Stimulated activated CD8-positive, alpha-beta memory T cell treated with anti-CD3 and anti-CD28 coated beads, Interleukin-4, amount 100 ng/mL, for 1 hour (primary cell): ENCODE data around the gene XCR1.
"Not testable (repeated sequence)": the region's sequence is repeated elsewhere in the genome, so short reads cannot be mapped to it uniquely, and the experiment has no call there.

Source experiments
- DNase-seq, 2 donors: peaks; one replicate each; pipeline ENCODE4 v3.0.0-alpha.2; 2020; ENCODE audit warnings: low read depth in 2 of 2, low spot score in 1 of 2

Gene XCR1

DNA sequence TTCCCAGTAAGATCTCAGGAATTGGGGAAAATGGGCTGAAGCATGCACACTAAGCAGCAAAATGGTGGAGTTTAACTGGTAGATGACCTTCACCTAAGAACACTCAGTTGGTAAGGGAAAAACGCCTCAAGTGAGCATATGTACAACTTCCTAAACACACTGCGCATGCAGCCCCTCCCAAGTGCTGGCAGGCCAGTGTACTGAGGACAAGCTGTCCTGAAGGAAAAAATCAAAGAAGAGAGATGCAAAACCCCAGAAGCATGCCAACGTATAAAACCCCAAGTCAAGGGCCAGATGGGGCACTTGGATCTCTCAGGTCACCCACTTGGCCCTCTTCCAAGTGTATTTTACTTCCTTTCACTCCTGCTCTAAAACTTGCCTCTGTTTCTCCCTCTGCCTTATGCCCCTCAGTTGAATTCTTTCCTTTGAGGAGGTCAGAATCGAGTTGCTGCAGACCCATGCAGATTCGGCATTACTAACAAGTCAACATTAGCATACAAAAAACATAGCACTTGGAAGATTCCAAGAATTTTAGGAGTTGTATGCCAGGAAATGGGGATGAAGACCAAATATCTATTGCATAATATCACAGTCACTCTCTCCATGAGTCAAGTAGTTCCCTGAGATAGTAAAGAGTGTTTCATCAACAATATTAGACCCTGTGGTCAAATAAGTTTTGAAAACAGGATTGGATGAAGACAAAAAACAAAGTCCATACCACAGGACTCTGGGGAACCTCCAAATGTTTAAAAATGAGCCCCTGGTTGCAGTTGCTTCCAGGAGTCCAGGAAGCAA lies 20.8 kb downstream of the XCR1 start:
- no peak for DNase-seq

DNA sequence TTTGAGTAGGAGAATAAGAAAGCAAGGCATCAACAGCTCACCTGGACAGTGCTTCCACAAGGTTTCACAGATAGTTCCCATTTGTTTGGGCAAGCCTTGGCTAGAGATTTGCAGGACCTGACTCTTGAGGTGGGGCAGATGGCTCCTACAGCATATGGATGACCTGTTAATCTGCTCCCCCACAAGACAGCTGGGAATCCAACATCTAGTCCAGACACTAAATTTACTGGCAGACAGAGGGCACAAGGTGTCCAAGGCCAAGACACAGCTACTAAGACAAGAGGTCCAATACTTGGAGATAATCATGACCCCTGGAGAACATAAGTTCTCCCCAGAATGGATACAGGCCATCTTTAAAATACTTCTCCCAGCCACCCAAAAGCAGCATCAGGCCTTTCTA lies 23.6 kb downstream of the XCR1 start:
- DNase-seq, result not testable (repeated sequence)

DNA sequence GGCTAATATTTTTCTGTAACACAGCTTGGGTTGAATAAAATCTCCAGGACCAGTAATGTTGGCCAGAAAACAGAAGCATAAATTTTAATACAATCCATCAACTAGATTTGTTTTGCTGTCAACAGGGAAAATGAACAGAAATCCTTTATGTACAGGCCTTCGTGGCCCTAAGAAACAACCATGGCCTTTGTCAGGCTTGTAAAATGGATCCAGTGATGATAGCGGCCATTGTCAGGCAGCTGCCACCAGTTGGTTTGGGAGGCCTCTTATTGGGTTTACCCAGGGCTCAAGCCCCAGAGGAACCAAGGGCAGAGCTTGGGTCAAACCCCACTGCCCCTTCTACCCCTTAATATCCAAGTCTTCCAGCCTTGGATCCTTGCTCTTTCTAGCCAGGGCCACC lies 26.1 kb downstream of the XCR1 start:
- DNase-seq, result no peak

DNA sequence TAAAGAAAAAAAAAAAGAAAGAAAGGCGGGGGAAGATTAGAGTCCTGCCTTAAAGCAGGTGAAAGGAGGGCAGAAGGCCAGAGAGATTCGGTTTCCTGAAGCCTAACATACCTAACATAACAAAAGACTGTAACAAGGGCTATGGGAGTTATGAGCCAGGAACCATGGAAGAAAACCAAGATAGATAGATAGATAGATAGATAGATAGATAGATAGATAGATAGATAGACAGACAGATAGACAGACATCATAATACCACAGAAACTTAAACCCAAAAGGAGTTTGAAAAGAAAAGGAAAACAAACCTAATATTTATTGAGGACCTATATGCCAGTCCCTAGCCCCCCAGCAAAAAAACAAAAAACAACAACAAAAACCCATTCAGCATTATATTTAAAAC lies 29.3 kb downstream of the XCR1 start:
- DNase-seq, result no peak

DNA sequence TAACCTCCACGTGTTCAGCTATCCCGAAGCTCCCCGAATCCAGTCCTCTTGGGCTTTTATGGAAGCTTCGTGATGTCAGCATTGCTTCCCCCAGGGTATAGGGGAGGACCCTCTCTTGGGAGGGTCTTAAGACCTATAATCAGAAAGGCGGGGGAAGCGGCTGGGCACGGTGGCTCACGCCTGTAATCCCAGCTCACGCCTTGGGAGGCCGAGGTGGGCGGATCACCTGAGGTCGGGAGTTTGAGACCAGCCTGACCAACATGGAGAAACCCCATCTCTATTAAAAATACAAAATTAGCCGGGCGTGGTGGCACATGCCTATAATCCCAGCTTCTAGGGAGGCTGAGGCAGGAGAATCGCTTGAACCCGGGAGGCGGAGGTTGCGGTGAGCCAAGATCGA lies 29.8 kb downstream of the XCR1 start:
- not testable (repeated sequence) for DNase-seq

DNA sequence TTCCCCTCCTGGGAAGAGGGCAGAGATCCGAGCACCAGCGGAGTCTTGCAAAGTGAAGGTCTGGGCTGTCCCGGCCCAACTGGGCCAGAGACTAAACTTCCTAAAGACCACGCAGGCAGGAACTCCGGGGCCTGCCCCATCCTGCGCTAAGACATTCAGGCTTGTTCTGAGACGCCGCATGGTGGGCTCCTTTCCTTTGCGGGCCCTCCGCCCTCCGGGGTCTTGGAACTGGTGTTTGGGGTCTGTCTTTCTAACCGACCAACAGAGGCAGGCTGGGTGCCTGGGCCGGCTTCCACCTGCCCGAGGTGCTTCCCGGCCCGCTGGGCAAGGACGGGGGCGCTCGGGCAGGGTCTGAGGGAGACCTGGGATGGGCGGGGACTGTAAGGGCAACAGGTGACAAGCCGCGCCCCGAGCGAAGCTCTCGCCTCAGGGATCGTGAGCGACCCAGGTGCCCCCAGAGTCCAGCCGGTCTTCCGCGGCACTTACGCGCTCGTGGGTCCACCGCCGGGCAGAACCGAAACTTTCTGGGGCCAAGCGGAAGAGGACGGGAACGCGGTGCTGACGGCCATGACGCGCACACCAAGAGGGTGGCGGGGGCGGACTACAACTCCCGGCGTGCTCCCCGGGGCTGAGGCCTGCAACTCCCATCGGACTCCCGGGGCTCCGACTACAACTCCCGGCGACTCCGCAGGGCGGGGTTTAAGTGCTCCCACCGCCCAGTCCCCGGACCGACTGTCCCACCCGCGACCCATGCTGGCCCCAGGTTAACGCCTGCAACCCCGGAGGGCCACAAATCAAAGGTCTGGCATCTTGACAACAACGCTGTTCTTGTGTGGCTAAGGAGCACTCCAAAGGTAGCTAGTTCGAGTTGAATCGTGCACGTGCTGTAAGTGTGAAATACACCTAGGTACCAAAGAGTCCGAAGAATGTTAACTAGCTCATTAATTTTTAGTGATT lies 31.8 kb downstream of the XCR1 start, which contains the start of gene FYCO1:
Gene FYCO1 (minus strand): TSS at position 589 of the 957 bp plus-strand sequence. CDS start 10,914 bp downstream, outside the sequence.
- DNase-seq, result peak; percentile 53 to 75

DNA sequence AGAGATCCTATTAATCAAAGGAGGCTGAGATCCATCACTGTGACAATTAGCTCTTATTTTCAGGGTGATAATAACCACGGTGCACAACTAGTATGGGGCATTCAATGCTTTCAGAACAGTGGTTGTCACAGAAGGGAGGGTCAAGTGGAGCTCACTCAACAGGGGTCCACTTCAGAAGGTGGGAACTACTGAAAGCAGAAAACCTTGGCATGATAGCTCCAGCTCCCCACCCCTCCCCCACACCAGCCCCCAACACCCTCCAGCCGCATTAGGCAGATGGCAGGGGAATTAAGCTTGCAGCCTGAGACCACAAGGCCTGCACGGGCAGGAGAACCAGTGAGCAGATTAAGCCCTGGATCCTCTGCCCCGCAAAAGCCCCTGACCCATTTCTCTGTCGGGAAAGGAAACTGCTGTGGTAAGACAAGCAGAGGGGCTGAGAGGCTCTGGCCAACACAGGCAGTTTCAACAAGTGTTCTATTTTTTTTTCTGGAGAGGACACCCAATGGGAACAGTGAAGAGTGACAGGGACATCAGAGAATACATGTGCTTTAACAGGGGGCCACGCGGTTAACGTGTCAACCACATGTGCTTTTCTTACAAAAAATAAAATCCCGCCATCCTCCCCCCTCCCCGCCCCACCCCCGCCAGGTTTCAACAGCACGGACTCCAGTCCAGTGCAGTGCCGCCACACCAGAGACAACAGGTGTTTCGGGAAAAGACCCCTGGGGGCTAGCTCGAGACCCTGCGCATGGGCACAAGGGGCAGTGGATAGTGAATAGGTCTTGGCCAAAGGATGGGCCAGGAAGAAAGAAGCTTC lies 32.7 kb downstream of the XCR1 start:
- DNase-seq, result peak in 1 of 2 donors; percentile 20

DNA sequence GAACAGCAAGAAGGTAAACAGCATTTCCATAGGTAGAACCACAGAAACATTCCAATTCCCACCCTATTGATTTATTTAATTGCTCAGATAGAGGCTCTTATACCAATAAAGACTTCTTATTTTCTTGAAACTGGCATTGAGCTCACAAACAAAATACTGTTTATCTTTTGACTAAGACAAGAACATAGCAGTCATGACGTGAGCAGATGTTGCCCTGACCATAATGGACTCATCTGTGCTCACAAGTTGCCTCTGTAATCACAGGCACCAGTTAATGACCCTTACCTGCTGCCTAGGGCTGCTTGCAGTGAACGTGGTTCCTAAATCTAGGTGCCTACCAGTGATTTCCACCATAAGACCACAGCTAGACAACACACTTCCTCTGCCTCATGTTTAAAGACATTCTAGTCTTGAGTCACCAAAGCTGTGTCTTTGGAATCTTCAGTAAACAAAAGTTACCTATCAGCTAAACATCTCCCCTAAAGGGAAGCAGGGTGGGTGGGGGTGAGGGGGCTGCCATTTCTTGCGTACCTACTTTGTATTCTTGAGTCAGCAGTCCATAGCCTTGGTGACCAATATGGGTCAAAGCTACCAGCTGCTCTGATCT lies 33.8 kb downstream of the XCR1 start:
- no peak for DNase-seq

DNA sequence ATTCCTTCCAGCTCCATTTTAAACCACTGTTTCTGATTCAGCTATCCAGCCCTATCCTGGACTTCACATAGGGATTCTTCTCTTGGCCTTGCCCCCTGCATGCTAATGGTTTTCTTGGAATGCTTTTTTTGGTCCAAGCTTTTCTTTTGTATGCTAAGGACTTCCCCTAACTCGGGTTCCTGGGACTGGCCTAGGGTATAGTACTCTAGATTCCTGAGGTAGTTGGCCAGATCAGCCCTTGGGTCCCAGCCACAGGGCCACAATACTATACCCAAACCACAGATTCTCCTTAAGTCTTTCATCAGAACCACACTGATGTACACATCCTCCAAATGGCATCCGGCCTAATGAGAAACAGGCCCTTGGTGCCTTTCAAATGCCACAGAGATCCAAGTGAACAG lies 34.5 kb downstream of the XCR1 start:
- DNase-seq, result no peak

DNA sequence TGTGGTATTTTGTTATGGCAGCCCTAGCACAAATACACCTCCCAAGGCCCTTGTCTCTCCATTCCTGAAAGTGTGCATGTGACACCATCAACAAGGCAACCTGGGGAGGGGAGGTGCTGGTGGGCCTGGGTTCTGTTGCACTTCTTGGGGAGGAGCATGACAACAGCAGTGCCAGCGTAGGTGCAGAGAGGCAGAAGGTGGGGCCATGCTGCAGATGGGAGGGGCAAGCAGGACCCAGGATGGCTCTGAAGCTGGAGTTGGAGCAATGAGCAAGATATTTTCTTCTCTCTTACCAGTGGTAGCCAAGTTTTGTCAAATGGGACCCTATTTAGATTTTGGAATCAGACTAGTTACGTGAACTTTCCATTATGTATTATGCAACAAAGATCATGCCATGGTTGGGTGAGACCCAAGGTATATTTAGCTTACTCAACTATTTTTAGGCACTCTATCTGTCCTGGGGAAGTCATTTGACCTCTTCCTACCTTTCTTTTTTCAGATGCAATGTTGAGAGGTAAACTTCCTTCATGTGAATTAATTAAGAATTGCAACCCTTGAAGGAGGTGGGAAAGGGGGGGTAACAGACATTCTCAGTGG lies 35.1 kb downstream of the XCR1 start:
- DNase-seq, result no peak

DNA sequence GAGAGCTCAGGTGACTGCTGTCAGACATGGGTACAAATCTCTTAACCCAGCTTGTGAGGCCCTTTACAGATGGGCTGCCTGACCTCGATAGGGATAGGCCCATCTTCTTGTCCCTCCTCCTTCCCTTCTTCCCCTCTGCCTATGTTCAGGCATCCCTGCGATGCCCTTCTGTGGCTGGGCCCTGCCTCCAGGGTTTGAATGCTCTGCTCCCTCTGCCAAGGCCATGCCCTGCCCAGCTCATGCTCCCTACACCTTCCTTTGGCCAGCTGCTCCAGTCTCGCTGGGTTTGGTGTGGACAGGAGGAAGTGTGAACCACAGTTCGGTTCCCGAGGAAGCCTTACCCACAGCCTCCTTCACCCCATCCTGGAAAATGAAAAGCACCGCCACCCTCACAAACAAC lies 35.9 kb downstream of the XCR1 start:
- no peak for DNase-seq

DNA sequence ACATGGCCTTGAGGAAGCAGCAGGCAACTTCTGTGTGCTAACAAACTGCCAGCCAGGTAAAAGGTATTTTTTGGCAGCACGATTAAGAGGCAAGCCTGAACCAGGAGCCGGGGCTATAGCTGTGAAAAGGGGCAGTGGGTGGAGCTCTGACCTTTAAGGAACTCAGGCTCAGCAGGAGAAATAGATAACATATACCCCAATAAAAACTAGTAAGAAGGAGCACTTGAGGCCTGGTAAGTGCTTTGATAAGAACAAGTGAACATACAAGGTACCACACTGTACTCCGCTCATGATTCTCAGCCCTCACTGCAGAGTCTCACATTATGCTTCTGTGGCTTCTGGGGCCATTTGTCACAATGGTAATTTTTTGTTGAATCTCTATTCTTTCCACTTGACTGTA lies 37.1 kb downstream of the XCR1 start:
- no peak for DNase-seq

DNA sequence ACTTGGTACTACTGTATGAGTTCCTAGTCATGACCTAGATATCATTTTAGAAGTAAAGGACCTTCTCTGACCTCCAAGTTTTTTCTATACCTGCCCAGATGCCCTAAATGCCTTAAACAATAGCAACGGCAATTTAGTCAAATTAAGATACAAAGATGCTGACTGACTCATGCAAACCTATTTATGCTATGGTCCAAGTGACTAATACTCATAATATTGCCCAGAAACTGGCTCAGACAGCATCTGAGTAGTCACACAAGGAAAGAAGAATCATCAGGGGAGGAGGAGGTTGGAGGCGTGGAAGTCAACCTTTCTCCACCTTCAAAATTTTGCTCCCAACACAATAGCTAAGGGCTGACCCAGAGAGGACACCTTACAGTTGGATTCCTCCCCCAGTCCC lies 38.5 kb downstream of the XCR1 start:
- DNase-seq, result no peak

DNA sequence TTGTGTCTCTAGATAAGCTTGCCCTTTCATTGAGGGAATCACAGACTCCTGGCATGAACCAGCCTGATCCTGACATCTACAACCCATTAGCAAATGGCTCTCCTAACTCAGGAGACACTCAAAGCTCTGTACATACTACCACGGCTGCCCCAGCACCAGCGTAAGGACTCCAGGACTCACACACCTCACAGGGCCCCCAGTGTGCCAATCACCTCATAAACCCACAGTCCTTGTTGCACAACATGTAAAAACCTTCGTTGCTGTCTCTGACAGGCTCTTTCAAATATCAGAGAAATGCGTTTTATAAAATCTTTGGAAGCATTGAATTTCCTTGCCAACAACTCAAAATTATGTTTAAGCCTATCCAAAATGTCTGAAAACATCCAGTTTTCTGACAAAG lies 38.9 kb downstream of the XCR1 start:
- no peak for DNase-seq

DNA sequence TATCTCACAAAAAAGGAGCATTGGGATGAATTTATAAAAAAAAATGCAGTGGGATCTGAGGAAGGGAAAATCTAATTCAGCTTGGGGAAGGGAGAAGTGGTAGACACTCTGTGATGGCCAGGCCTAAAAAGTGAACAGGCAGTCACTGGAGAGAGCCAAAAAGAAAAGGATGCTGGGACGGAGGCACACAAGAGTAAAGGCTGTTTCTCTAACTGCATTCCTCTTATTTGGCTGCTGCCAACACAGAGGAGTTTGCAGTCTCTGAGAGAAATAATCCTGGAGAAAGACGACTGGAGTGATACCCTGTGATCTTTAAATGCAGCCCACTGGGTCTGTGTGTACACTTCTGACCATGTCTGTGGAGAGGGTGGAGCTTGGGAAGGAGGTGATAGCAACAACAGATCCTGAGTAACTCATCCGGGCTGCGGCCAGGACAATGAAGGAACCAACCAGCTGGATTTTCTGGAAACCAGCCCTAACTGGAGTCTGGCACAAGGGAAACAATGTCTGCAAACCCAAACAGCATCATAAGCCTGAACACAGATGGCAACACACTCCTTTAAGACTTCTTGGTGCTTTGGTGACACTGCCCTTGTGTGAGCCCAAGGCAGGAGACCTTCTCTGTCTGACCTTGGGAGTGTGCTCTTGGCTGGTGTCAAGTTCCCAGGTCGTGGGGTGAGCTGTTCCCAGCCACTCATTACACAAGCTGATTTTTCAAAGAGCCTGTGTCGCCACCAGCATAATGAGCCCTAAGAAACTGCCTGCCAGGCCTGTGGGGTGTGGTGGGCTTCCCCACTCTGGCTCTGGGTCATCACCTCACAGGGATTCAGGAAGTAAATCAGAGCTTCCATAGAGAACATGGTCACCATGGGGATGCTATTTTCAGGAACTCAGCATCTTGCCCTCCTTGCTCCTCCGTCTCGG lies 39.7 kb downstream of the XCR1 start:
- DNase-seq, result no peak

DNA sequence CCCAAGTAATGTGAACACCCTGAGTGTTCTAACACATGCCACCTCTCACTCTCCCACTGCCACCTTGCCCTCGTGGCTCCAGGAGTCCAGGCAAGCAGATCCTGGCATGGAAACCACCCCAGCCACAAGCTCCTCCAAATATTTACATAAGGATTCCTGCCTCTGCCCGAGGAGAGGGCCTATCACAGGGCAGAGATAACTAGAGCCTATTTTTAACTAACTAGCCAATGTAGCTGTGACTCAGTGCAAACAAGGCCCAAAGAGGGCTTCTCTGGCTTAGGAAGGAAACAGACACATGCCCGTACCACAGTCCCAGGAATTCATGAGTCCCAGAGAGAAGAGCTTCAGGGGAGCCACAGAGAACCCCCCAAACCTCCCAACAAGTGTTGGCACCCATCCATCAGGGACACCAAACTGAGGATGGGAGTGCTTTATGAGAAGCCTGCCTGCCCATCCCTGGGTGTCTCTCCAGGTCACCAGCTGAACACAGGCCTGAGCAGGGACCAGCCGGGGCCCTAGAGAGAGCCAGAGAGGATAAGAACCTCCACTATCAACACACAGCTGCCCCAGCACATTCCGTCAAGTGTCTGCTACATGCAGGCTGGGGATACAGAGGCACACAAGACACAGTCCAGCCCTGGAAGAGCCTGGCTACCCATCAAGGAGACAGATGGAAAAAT lies 40.8 kb downstream of the XCR1 start:
- DNase-seq, result no peak

DNA sequence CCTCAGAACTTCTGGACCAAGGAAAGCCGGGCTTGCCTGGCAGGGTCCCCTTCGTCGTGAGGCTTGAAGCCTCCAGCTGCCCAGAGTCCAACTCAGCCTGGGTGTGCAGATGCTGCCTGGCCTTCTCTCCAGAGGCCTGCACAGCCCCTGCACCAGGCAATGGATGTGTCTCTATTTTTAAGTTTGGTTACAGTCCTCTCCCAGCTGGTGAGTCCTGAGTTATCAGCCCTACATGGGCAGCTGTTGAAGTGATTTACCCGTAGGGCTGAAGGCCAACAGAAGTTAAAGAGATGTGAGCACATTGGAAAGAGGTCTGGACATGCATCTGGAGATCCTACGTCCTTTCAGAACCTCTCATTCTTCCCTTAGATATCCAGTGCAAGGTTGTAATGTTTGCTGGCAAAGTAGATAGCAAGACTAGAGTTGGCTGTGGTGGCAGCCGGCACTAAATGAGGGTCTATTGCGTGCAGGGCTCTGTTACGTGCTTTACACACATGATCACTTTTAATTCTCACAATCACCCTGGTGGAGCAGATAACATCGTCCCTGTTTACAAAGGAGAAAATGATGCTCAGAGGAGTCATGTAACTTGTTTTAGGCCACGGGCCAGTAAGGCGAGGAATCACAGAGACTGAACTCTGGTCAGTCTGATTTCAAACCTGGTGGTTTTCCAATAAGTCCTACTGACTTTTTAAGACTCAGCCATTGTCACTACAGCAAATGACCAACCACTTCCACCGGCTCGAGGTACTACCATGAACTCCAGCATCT lies 41.6 kb downstream of the XCR1 start:
- DNase-seq, result no peak
